GM12875 (cell line): Measurements from ENCODE around the gene GLYR1.

Experiments used
- H3K4me3 ChIP-seq: one replicate; pipeline ENCODE4 v1.5.1; 2011; ENCODE audit warnings: low read depth, low read length, control low read depth
- CTCF ChIP-seq: IDR thresholded peaks from 2 replicates; pipeline ENCODE4 v1.5.1; 2011; ENCODE audit warnings: low read depth, mild to moderate bottlenecking, control low read depth, inconsistent platforms, low read length, moderate library complexity, borderline replicate concordance; ENCODE audit not compliant: insufficient read depth

Gene GLYR1

DNA sequence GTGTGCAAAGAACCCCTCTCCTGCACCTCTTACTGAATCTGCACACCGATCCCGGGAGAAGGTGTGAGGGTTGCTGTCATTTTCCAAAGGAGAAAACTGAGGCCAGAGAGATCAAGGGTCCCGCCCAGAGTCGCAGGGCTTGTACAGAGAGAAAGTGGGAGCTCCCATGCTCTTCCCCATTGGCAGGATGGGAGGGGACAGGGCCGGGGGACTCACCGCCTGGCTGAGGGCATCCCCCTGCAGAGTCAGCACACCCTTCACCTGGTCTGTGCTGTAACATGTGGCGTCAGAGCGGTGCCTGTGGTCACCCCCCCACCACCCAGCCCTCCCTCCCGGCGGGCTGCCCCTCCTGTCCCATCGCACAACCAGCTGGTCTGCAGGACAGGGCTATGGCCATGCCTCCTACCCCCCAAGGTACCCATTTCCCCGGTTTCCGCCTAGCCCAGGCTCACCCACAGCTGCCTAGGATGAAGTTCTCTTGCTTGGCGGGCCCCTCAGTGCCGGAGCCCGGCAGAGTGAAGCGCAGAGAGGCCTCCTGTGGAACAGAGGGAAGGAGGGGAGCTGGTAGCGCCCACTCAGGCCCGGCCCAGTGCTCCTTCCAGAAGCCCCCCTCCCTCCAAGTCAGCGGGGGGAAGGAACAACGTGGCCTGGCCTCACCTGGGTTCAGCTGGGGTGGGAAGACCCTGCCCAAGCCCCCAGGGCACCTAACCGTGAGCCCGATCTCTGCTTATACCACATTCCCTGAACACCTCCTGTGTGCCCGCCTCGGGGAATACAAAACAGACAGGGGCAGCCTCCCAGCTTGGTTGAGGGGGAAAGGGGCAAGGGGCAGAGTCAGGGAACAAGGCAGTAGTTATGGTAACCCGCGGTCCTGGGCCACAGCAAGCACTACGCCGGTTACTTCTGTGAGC is 45.8 kb downstream of the GLYR1 start:
- peak overlapping the region; percentile 76 for H3K4me3 ChIP-seq
- TF ChIP-seq CTCF, result no peak

DNA sequence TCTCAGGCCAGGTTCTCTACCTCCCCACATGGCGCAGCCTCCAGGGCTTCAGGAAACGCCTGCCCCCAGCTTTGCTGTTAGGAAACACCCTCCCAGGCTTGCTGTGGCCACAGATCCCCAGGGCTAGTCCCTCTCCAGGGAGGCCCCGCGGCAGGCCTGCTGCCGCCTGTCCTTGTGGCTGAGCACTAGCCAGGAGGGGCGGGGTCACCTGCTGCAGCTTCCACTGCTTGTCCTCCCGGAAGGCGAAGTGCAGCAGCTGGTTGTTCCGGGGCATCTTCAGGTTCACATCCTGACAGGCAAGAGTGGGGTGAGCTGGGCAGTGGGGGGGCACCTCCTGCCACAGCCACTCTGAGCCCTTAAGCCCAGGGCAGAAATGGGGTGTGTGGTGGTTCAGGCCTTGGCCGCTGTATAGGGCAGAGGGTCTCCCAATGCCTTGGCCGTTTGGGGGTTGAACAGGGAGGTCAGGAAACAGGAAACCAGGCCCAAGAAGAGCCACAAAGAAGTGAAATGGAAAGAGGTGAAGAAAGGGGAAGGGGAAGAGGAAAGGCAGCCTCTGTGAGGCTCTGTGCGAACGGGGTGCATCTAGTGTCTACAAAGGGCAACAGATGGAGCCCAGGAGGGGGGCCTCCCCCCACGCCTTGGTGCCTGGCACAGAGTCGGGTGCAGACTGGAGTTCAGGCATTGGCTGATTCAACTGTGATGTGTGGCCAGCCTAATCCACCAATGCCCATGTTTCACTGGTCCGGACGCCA is 46.6 kb downstream of the GLYR1 start:
- H3K4me3 ChIP-seq, result peak overlapping the region; percentile 28
- no peak for TF ChIP-seq CTCF

DNA sequence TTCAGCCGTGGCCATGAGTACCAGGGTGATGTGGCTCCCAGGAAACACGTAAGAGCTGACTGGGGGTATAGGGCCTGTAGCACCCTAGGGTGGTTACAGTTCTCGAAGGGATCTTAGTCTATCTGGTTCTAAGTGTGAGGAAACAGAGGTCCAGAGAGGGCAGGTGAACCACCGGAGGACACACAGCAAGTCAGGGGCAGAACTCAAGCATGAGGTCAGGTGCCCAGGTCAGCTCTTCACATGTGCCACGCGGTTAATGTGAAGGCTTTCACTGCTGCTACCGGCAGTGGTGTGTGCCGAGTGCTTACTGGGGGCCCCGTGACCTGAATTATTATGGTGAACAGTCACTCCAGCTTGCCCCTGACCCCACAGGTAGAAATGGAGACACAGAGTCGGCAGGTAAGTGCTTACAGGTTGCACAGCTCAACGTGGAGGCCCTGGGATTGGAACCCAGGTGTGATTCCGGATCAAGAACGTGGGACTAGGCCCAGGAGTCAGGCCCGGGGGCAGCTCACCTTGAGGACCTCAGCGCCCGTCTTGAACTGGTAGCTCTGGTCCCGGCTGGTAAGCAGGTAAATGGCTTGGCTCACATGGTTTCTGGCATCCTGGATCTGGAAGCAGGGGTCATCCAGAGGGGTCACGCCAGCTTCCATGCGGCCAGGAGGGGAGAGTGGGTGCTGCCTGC is 47.8 kb downstream of the GLYR1 start:
- no peak for TF ChIP-seq CTCF
- H3K4me3 ChIP-seq, result no peak overlapping the region

- H3K4me3 ChIP-seq, result no peak overlapping the region
- TF ChIP-seq CTCF, result no peak
These were observed 48.6 kb downstream of the GLYR1 start for GRCh38 chr16:4798456-4798855.

GRCh38 chr16:4797805-4798252 is 49.3 kb downstream of the GLYR1 start:
- TF ChIP-seq CTCF, result no peak
- H3K4me3 ChIP-seq, result no peak overlapping the region

- no peak for TF ChIP-seq CTCF
These were observed 49.9 kb downstream of the GLYR1 start for GRCh38 chr16:4796982-4797804.

More at GRCh38 chr16:4796982-4797804, 49.9 kb downstream of the GLYR1 start:
- H3K4me3 ChIP-seq, result no peak overlapping the region
